Loucy (cell line): Measurements from ENCODE around the gene STARD6.

Experiments
- CTCF ChIP-seq: fragments of 200-600 bp; sonication (generic); conservative IDR thresholded peaks from 2 replicates; pipeline ENCODE4 v1.5.1; 2014; ENCODE audit warnings: mild to moderate bottlenecking, antibody characterized with exemption, low read length
- EZH2phosphoT487 ChIP-seq: fragments of 200-600 bp; IDR thresholded peaks from 2 replicates; pipeline ENCODE4 v1.6.1; 2018; ENCODE audit warnings: antibody characterized with exemption, mild to moderate bottlenecking, moderate library complexity, borderline replicate concordance

DNA sequence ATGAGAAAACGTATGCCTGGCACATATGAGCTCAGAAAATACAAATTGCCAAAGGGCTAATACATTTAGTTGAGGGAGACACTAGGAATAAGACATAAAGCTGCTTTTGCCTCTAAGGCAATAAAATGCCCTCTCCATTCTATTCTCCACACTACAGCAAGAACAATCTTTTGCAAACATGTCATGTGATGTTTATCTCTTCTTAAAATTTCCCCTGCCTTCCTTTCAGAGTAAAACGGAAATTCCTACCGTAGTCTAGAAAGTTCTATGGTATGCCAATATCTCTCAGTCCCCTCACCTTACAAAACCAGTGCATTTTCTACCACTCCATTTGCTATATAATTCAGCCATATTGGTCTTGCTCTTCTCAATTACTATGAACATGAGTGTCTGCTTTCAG, 33.2 kb upstream of the STARD6 start:
- TF ChIP-seq CTCF = no peak
- TF ChIP-seq EZH2phosphoT487 = no peak
